Endodermal cell (in vitro differentiated cells): ENCODE data around the gene ANAPC13. TPM values are rescaled to one million over a fixed set of nuclear protein-coding genes. Genes with fewer than 3 reads are reported as not detected.

Experiments
- DNase-seq: peaks from one replicate; pipeline ENCODE4 v3.0.0-alpha.2; 2017
- H3K27ac ChIP-seq: 2 replicates; pipeline ENCODE4 v1.5.1; 2013; ENCODE audit warnings: mild to moderate bottlenecking, low read depth, low read length, moderate library complexity
- H3K27me3 ChIP-seq: 2 replicates; pipeline ENCODE4 v1.6.1; 2013; ENCODE audit warnings: mild to moderate bottlenecking, low read length, moderate library complexity; ENCODE audit not compliant: insufficient read depth, control insufficient read depth, poor library complexity, severe bottlenecking
- H3K36me3 ChIP-seq: 2 replicates; pipeline ENCODE4 v1.7.0; 2013; ENCODE audit warnings: mild to moderate bottlenecking, low read length, moderate library complexity; ENCODE audit not compliant: control insufficient read depth, insufficient read depth
- H3K4me1 ChIP-seq: one replicate; pipeline ENCODE4 v1.7.0; 2013; ENCODE audit warnings: low read length; ENCODE audit not compliant: control insufficient read depth, insufficient read depth
- H3K4me3 ChIP-seq: 2 replicates; pipeline ENCODE4 v1.5.1; 2013; ENCODE audit warnings: mild to moderate bottlenecking, low read length, moderate library complexity
- H3K9ac ChIP-seq: 2 replicates; pipeline ENCODE4 v1.6.1; 2013; ENCODE audit warnings: mild to moderate bottlenecking, low read length, moderate library complexity; ENCODE audit not compliant: poor library complexity, severe bottlenecking; ENCODE audit errors: extremely low read depth
- H3K9me3 ChIP-seq: 2 replicates; pipeline ENCODE4 v1.6.1; 2013; ENCODE audit warnings: mild to moderate bottlenecking, low read length, moderate library complexity; ENCODE audit not compliant: control insufficient read depth
- H3K27ac Mint-ChIP-seq: 2 replicates; pipeline ENCODE4 v1.8.0; 2020; ENCODE audit warnings: mixed read lengths
- H3K27me3 Mint-ChIP-seq: 2 replicates; pipeline ENCODE4 v1.8.0; 2021; ENCODE audit warnings: mild to moderate bottlenecking, mixed read lengths; ENCODE audit not compliant: insufficient read depth
- H3K36me3 Mint-ChIP-seq: 2 replicates; pipeline ENCODE4 v1.8.0; 2020; ENCODE audit warnings: low read depth, mixed read lengths
- H3K4me1 Mint-ChIP-seq: 2 replicates; pipeline ENCODE4 v1.8.0; 2020; ENCODE audit warnings: mixed read lengths
- H3K4me3 Mint-ChIP-seq: 2 replicates; pipeline ENCODE4 v1.8.0; 2020; ENCODE audit warnings: mild to moderate bottlenecking, moderate library complexity, mixed read lengths
- H3K9me3 Mint-ChIP-seq: 2 replicates; pipeline ENCODE4 v1.8.0; 2020; ENCODE audit warnings: mild to moderate bottlenecking, mixed read lengths
- WGBS, 2 experiments: methylation state at CpG; one replicate each; pipeline versions ENCODE4 v1.1.5 to v1.1.7; 2013; ENCODE audit warnings: missing lambda C conversion rate in 2 of 2, mixed read lengths in 1 of 2; ENCODE audit not compliant: insufficient coverage in 1 of 2, insufficient read length in 1 of 2; 5-methylcytosine and 5-hydroxymethylcytosine counted together
- total RNA-seq, 2 donors: library from RNA; stranded (reverse); fragmentation: NEBNext Ultra II Directional in 1 of 2; extraction: Animal tissue kit (Norgen Biotek cat#: 25700) in 1 of 2; gene quantifications; 2 replicates in 1 of 2; 3 replicates in 1 of 2; pipeline ENCODE4 v1.2.1, GENCODE V29; 2021
- TF ChIP-seq, protein P1 (sequence below): fragments of 200-600 bp; sonication (generic); conservative IDR thresholded peaks from 2 replicates; pipeline ENCODE4 v1.5.0; 2021; ENCODE audit warnings: antibody characterized with exemption, mild to moderate bottlenecking

Gene ANAPC13
- total RNA-seq, 2 donors from 2014 or later = 28.6 to 29.3 TPM

DNA sequence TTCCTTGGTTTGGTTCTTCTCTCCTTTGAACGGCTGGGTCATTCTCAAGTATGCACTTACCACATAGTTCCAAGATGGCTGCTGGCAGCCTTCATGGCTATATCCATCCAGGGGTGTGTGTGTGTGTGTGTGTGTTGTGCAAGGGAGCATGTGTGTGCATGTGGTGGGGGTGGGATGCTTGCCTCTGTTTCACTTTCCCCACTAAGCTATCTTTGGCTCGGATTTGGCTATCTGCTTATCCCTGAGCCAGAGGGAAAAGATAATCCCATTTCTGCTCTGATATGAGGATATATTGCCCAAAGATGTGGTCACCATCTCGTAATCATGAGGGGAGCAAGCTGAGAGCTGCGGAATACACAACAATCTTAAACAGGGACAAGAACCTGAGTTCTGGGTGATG, 26.2 kb downstream of the ANAPC13 start:
- H3K9me3 Mint-ChIP-seq = no peaks in the 10 kb centered on the region
- WGBS, 2 experiments = 92 to 100% methylated on average over 2 to 4 of the region's 4 CpGs

DNA sequence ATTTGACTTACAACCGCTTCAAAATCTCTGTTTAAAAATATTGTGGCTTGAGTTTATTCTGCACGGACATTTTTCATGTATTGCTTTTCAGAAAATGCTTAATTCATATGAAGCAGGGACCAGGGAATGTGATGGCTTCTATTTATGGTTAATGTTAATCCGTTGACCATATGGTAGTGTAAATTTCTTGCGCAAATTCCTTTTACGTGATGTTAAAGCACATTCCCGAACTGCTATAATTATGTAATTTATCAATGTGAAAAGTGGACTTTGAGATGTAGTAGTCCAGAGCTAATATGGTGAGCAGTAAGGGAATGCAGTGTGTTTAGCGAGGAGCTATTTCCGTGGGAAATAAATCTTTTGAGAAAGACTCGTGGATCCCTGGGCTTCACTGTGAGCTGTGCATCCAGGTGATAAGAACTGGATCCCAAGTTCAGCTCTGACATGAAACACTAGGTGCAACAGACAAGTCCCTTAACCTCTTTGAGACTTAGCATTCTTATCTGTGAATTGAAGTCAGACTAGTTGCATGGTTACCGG, 27.3 kb downstream of the ANAPC13 start:
- TF ChIP-seq, protein P1, sequence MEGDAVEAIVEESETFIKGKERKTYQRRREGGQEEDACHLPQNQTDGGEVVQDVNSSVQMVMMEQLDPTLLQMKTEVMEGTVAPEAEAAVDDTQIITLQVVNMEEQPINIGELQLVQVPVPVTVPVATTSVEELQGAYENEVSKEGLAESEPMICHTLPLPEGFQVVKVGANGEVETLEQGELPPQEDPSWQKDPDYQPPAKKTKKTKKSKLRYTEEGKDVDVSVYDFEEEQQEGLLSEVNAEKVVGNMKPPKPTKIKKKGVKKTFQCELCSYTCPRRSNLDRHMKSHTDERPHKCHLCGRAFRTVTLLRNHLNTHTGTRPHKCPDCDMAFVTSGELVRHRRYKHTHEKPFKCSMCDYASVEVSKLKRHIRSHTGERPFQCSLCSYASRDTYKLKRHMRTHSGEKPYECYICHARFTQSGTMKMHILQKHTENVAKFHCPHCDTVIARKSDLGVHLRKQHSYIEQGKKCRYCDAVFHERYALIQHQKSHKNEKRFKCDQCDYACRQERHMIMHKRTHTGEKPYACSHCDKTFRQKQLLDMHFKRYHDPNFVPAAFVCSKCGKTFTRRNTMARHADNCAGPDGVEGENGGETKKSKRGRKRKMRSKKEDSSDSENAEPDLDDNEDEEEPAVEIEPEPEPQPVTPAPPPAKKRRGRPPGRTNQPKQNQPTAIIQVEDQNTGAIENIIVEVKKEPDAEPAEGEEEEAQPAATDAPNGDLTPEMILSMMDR = no peak
- H3K27ac ChIP-seq = no peak overlapping the region
- WGBS, 2 experiments = 89 to 93% methylated on average over 8 to 10 of the region's 10 CpGs
- no peaks in the 10 kb centered on the region for H3K4me1 ChIP-seq
- Mint-ChIP-seq H3K36me3 (no peaks in the 10 kb centered on the region), H3K4me1 (peaks cover 13% of the 10 kb centered on the region), H3K9me3 (no peaks in the 10 kb centered on the region), H3K27me3 (peaks cover 2% of the 10 kb centered on the region), H3K27ac (no peak overlapping the region), H3K4me3 (no peak overlapping the region)
- no peak for DNase-seq
- no peaks in the 10 kb centered on the region for H3K9me3 ChIP-seq
- no peak overlapping the region for H3K4me3 ChIP-seq
- H3K36me3 ChIP-seq = no peaks in the 10 kb centered on the region
- H3K27me3 ChIP-seq = no peaks in the 10 kb centered on the region
- no peak overlapping the region for H3K9ac ChIP-seq

More for the DNA sequence above, 26.2 kb downstream of the ANAPC13 start:
- Histone ChIP-seq H3K27ac (no peak overlapping the region), H3K27me3 (no peaks in the 10 kb centered on the region), H3K9me3 (no peaks in the 10 kb centered on the region), H3K9ac (no peak overlapping the region), H3K36me3 (no peaks in the 10 kb centered on the region), H3K4me3 (no peak overlapping the region), H3K4me1 (peaks cover 10% of the 10 kb centered on the region)
- TF ChIP-seq, protein P1 = no peak
- Mint-ChIP-seq H3K4me3 (no peak overlapping the region), H3K27ac (no peak overlapping the region), H3K27me3 (peaks cover 2% of the 10 kb centered on the region), H3K4me1 (peaks cover 20% of the 10 kb centered on the region), H3K36me3 (no peaks in the 10 kb centered on the region)
- DNase-seq = peak; percentile 24

DNA sequence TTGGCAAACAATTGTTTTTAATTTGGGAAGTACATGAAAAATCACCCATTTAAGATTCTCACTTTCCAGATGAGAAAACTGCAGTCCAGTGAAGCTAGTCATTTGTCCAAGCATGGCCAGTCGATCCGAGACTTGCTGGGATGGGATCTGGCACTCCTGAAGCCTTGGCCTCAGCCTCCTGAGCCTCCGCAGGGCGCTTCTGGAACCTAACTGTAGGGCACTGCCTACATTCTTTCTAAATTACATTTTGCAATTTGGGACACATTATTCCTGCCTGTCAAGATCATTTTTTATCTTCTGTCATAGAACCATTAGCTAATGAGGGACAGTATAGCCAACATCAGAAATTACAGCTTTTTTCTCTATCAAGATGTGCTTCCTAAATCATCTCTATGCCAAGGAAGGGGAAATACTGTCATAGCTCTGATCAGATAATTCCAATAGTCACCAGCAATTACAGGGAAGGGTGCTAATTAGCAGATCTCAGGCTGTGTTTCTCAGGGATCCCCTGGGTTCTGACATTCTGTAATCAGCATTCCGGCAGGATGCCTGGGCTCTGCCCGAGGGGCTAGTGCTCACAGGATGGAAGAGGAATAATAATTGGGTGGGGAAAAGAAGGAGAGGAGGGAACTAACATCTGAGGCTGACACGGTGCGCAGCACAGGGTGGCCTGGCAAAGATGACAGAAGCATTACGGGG, 28.3 kb downstream of the ANAPC13 start:
- Mint-ChIP-seq H3K4me3 (no peak overlapping the region), H3K9me3 (no peaks in the 10 kb centered on the region), H3K27ac (no peak overlapping the region), H3K4me1 (peaks cover 10% of the 10 kb centered on the region), H3K27me3 (peaks cover 2% of the 10 kb centered on the region), H3K36me3 (no peaks in the 10 kb centered on the region)
- 69 to 88% methylated on average over 4 to 9 of the region's 9 CpGs for WGBS, 2 experiments
- TF ChIP-seq, protein P1 = no peak
- no peak overlapping the region for H3K27ac ChIP-seq
- H3K4me1 ChIP-seq = no peaks in the 10 kb centered on the region
- no peaks in the 10 kb centered on the region for H3K27me3 ChIP-seq
- H3K9ac ChIP-seq = no peak overlapping the region
- DNase-seq = peak; percentile 36
- no peaks in the 10 kb centered on the region for H3K9me3 ChIP-seq
- H3K4me3 ChIP-seq = no peak overlapping the region
- H3K36me3 ChIP-seq = no peaks in the 10 kb centered on the region
